Bronchial epithelial cell (primary cell): Measurements from ENCODE around the gene CBX3. TPM values are rescaled to one million over a fixed set of nuclear protein-coding genes. Genes with fewer than 3 reads are reported as not detected.
"Not testable (repeated sequence)": the region's sequence is repeated elsewhere in the genome, so short reads cannot be mapped to it uniquely, and the experiment has no call there.

ENCODE experiments used
- DNase-seq: peaks from one replicate; pipeline ENCODE4 v3.0.0-alpha.2; 2010; ENCODE audit warnings: low read depth
- FAIRE-seq: peaks from 2 replicates; lab custom pipeline; 2011; peaks lifted over from hg19 to GRCh38; lab: Jason Lieb, UNC
- H3K27me3 ChIP-seq: 2 replicates; pipeline ENCODE4 v1.5.1; 2011; ENCODE audit warnings: low read length; ENCODE audit not compliant: control insufficient read depth, insufficient read depth
- H3K36me3 ChIP-seq: 2 replicates; pipeline ENCODE4 v1.5.1; 2011; ENCODE audit warnings: low read length; ENCODE audit not compliant: control insufficient read depth, insufficient read depth
- H3K4me3 ChIP-seq: 2 replicates; pipeline ENCODE4 v1.5.1; 2011; ENCODE audit warnings: mild to moderate bottlenecking, low read depth, low read length, control low read depth
- CTCF ChIP-seq: IDR thresholded peaks from 2 replicates; pipeline ENCODE4 v1.5.1; 2011; ENCODE audit warnings: mild to moderate bottlenecking, moderate library complexity, low read length, control low read depth, inconsistent platforms; ENCODE audit not compliant: insufficient read depth, severe bottlenecking
- total RNA-seq: library from RNA; depleted of rRNA; stranded (reverse); fragments of >200 nt; gene quantifications from 2 replicates; pipeline ENCODE4 v1.2.1, GENCODE V29; 2014

The CBX3 gene
- total RNA-seq, 1 donor from 2014 or later: 87.7 TPM

GRCh38 chr7:26169271-26169670 lies 32.3 kb upstream of the CBX3 start:
- Histone ChIP-seq H3K27me3 (no peaks in the 10 kb centered on the region), H3K36me3 (no peaks in the 10 kb centered on the region), H3K4me3 (no peak overlapping the region)
- no peak for DNase-seq
- no peak for TF ChIP-seq CTCF
- no peak for FAIRE-seq

DNA sequence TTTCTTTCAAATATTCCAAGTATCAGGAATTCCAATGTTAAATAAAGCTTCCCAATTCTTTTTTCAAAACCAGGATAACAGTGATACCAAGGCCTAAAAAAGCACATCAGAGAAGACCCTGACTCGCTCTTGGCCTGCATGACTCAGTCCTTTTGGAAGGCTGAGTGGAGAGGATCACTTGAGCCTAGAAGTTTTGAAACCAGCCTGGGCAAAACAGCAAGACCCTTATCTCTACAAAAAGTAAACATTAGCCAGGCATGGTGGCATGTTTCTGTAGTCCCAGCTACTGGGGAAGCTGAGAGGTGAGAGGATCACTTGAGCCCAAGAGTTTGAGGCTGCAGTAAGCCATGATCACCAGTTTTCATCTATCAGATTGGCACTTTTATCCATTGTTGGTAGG lies 30.9 kb upstream of the CBX3 start:
- H3K4me3 ChIP-seq: no peak overlapping the region
- no peaks in the 10 kb centered on the region for H3K36me3 ChIP-seq
- no peak for FAIRE-seq
- H3K27me3 ChIP-seq: no peaks in the 10 kb centered on the region
- TF ChIP-seq CTCF: no peak
- no peak for DNase-seq

GRCh38 chr7:26171601-26172000 lies 29.9 kb upstream of the CBX3 start:
- no peaks in the 10 kb centered on the region for H3K27me3 ChIP-seq
- no peak for DNase-seq
- no peak overlapping the region for H3K4me3 ChIP-seq
- FAIRE-seq: no peak
- TF ChIP-seq CTCF: no peak
- H3K36me3 ChIP-seq: no peaks in the 10 kb centered on the region

DNA sequence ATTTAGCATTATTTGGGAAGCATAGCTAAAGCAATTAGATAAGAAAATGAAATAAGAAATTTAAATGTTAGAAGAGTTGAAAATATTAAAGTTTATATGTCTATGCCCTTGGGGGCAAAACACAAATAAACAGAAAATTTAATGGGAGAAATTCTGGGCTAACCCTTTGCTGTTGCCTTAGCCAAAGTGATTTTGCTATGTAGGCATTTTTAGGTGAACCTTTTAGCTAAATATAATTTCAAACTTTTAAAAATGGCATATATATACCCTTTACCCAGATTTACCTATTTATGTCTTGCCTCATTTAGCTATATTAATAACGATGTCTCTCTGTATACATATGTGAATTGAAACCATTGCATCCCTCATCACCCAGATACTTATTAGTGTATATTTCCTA lies 29.5 kb upstream of the CBX3 start:
- no peak for DNase-seq
- TF ChIP-seq CTCF: no peak
- H3K27me3 ChIP-seq: no peaks in the 10 kb centered on the region
- H3K36me3 ChIP-seq: no peaks in the 10 kb centered on the region
- H3K4me3 ChIP-seq: no peak overlapping the region
- FAIRE-seq: no peak

DNA sequence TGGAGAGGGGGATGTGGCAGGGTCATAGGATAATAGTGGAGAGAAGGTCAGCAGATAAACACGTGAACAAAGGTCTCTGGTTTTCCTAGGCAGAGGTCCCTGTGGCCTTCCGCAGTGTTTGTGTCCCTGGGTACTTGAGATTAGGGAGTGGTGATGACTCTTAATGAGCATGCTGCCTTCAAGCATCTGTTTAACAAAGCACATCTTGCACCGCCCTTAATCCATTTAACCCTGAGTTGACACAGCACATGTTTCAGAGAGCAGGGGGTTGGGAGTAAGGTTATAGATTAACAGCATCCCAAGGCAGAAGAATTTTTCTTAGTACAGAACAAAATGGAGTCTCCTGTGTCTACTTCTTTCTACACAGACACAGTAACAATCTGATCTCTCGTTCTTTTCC lies 25.6 kb upstream of the CBX3 start:
- not testable (repeated sequence) for H3K36me3 ChIP-seq, DNase-seq, H3K4me3 ChIP-seq, H3K27me3 ChIP-seq, FAIRE-seq

- DNase-seq, H3K36me3 ChIP-seq: not testable (repeated sequence)
Observed at GRCh38 chr7:26176696-26177095, 24.8 kb upstream of the CBX3 start.

GRCh38 chr7:26177269-26177668 lies 24.3 kb upstream of the CBX3 start:
- not testable (repeated sequence) for H3K4me3 ChIP-seq, FAIRE-seq, H3K27me3 ChIP-seq, H3K36me3 ChIP-seq, DNase-seq

More at GRCh38 chr7:26176696-26177095, 24.8 kb upstream of the CBX3 start:
- H3K4me3 ChIP-seq, FAIRE-seq, H3K27me3 ChIP-seq: not testable (repeated sequence)
